ENCODE results near the gene ACIN1.
"Not testable (repeated sequence)": the region's sequence is repeated elsewhere in the genome, so short reads cannot be mapped to it uniquely, and the experiment has no call there.

Gene ACIN1

DNA sequence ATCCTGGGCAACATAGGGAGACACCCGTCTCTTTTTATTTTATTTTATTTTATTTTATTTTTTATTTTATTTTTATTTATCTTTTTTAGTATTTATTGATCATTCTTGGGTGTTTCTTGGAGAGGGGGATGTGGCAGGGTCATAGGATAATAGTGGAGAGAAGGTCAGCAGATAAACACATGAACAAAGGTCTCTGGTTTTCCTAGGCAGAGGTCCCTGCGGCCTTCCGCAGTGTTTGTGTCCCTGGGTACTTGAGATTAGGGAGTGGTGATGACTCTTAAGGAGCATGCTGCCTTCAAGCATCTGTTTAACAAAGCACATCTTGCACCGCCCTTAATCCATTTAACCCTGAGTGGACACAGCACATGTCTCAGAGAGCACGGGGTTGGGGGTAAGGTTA, 12.7 kb upstream of the ACIN1 start:
- not testable (repeated sequence) for DNase-seq (ENCODE audit: low spot score); FAIRE-seq

- FAIRE-seq, result no peak
- DNase-seq (ENCODE audit: low spot score), result no peak
These were observed 11.8 kb upstream of the ACIN1 start for GRCh38 chr14:23106747-23107045.

GRCh38 chr14:23105348-23105824, 10.4 kb upstream of the ACIN1 start:
- DNase-seq (ENCODE audit: low spot score) (no peak), FAIRE-seq (no peak)

- DNase-seq (ENCODE audit: low spot score), result no peak
- FAIRE-seq, result no peak
These were observed 9.8 kb upstream of the ACIN1 start, which contains the start of gene CIROP for GRCh38 chr14:23104591-23105347. Gene CIROP (minus strand): TSS chr14:23104989. CDS start chr14:23104920, 69 bp downstream.

GRCh38 chr14:23104070-23104590, 9.2 kb upstream of the ACIN1 start:
- FAIRE-seq, result no peak
- DNase-seq (ENCODE audit: low spot score), result no peak

- no peak for FAIRE-seq
- DNase-seq (ENCODE audit: low spot score), result no peak
These were observed 8.6 kb upstream of the ACIN1 start for GRCh38 chr14:23103581-23103980.

GRCh38 chr14:23102801-23103200, 7.9 kb upstream of the ACIN1 start:
- no peak for DNase-seq (ENCODE audit: low spot score)
- FAIRE-seq, result no peak

DNA sequence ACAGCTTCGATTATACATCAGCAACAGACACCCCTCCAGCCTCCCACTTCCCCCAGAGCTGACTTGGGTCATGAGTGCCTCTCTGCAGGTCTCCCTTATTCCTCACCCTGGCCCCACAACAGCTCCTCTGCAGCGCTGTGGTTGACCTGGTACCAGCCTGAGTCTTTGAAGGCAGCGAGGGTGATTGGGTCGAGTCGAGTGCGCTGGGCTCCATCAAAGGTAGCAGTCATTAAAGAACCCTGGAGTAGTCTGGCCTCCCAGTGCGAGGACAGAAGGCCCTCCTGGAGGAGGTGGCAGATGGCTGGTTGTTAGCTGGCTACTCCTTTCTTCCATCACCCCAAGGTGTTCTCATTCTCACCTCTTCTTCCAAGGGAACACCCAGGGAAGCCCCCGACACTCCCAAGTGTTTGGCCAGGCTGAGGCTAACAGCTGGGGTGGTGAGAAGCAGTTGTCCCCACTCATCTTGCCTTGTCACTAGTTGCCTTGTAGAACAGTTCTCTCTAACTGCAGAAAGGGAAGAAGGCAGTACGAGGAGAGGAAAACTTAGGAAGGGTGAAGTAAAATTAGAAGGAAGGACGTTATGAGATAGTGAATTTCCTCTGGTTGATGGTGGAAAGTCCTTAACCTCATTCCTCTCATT, 7.2 kb upstream of the ACIN1 start:
- FAIRE-seq, result no peak

GRCh38 chr14:23101213-23101970, 6.5 kb upstream of the ACIN1 start:
- DNase-seq (ENCODE audit: low spot score) (no peak), FAIRE-seq (no peak)

More for the DNA sequence above, 7.2 kb upstream of the ACIN1 start:
- no peak for DNase-seq (ENCODE audit: low spot score)

DNA sequence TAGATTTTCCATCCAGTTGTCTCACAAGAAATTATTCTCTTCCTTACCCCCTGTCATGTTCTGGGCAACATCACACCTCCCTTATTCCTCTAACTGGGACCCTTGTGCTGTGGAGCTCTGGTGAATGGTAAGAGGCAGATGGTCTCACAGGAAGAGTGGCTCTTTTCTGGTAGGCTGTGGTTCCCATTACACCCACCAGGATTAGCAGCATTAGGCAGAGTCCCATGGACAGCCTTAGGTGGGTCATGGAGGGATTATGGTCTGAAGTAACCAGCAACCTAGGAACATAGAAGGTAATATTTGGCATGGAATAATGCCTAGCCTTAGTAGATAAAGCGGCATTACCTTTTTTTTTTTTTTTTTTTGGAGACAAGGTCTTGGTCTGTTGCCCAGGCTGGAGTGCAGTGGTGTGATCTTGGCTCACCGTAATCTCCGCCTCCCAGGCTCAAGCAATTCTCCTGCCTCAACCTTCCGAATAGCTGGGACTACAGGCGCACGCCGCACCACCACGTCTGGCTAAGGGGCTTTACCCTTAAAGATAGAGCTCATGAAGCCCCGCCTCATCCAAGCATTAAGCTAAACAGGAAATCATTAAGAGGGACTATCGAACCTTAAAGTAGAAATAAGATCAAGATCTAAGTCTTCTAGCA, 4.4 kb upstream of the ACIN1 start:
- DNase-seq (ENCODE audit: low spot score) (no peak), FAIRE-seq (no peak)

DNA sequence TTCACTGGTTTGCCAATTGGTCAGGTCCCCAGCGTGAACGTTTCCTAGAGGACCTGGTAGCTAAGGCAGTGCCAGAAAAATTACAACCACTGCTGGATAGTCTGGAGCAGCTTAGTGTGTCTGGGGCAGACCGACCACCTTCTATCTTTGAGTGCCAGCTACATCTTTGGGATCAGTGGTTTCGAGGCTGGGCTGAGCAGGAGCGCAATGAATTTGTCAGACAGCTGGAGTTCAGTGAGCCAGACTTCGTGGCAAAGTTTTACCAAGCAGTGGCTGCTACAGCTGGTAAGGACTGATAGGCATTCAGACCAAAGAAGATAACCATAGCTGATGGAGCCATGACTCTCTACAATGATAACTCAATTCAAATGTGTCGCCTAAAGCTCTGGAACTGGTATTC, 2.9 kb upstream of the ACIN1 start:
- no peak for FAIRE-seq

DNA sequence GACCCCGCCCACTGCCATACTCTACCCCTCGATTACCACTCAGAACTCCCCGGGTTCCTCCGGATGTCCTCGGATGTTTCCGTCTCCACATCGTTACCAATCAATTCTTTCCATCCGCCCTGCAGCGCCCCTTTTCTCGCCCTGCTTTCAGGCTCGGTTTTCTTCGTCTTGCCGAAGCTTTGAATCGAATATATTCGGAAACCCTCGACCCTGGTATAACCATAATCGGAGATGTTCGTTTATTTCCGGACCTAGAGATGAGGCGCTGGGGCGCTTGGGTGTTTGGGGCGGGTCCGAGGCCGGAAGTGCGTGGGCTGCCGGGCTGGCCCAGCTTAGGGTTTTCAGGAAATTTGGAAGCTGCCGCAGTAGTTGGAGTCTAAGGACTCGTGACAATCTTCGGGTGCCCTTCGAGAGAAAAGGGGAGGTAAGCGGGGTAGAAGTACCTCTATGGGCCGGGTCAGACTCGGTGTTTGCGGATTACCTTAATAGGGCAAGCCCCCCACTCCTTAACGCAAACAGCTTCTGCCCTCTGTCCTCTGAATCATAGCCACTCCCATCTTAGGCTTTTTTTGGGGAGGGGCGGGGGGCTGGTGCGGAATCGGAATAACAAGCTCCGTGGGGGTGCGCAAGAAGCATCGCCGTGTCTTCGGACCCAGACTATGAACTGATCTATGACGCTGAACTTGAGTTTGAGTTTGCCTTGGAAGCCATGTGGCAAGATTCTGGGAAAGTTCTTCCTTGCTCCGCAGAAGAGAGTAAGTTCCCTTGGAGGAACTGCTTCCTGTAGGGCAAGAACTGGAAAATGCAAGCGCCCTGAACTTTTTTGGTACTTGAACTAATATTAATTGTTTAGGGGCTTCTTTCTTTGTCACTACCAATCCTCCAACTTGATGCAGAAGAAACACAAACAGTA, 516 bp upstream of the ACIN1 start, which contains the start of gene C14orf119:
TSS of gene C14orf119 (plus strand) at position 310 of the 913 bp plus-strand sequence. CDS start 2,154 bp downstream, outside the sequence.
- FAIRE-seq (peak; percentile 91), DNase-seq (ENCODE audit: low spot score) (peak; percentile 93)

More for the DNA sequence above, 2.9 kb upstream of the ACIN1 start:
- no peak for DNase-seq (ENCODE audit: low spot score)

DNA sequence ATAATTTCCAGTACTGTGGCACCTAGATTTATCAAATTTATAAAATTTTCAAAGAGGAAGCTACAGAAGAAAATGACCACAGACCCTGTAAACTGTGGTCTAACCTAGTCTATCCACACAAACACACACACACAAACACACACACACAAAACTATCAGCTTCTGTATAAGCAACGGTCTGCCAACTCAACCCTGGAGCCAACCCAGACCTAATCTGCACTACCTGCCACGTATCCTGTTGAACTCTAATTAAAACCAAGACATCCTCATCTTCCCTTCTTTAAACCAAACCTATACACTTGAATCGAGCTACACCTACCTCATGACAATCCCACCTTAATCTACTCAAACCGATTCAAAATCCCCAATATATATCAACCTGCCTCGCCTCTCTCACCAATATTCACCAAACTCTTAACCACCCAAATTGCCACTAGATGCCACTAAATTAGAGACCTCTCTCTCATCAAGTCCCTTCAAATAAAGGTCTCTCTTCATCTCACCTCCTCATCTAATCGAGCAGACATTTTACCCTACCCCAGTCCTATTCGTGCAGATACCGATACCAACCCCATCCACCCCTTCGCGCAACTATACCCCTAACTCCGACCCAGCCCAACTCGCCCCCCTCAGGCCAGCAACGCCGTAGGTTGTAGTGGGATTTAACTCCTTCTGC, 808 bp downstream of the ACIN1 start:
- DNase-seq (ENCODE audit: low spot score), result no peak
- FAIRE-seq, result no peak

DNA sequence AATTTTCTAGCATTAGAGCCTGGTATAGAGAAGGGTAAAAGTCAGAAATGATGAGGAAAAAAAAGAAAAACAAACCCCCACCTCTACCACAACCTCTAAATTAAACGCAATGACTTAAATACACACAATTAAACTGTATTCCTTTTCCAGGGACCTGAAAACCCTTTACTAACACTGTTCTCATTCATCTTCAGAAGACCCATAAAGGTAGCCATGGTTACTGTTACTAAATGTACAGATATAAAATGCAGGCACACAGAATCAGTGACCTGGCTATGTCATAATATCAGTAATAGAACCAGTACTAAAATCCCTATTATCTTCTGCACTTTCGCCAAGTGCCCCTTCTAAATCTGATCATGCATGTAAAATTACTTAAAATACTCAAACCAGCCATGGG, 1.4 kb downstream of the ACIN1 start:
- FAIRE-seq (no peak), DNase-seq (ENCODE audit: low spot score) (no peak)

DNA sequence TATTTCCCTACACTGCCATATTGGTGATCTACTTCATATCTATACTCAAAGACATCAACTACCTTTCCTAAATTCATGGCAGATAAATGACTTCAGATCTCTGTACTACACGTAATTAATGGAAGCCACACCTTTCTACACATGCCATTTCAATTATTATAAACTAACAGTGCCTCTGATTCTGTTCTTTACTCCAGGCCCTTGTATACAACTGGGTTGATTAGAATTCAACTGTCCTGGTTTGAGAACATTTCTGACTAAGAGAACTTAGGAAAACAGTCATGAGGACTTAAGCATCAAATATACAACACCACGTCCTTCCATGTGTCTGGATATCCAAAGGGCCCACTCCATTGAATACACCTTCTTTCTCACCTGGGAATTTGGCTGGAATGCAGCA, 1.8 kb downstream of the ACIN1 start:
- FAIRE-seq, result no peak
- DNase-seq (ENCODE audit: low spot score), result no peak

DNA sequence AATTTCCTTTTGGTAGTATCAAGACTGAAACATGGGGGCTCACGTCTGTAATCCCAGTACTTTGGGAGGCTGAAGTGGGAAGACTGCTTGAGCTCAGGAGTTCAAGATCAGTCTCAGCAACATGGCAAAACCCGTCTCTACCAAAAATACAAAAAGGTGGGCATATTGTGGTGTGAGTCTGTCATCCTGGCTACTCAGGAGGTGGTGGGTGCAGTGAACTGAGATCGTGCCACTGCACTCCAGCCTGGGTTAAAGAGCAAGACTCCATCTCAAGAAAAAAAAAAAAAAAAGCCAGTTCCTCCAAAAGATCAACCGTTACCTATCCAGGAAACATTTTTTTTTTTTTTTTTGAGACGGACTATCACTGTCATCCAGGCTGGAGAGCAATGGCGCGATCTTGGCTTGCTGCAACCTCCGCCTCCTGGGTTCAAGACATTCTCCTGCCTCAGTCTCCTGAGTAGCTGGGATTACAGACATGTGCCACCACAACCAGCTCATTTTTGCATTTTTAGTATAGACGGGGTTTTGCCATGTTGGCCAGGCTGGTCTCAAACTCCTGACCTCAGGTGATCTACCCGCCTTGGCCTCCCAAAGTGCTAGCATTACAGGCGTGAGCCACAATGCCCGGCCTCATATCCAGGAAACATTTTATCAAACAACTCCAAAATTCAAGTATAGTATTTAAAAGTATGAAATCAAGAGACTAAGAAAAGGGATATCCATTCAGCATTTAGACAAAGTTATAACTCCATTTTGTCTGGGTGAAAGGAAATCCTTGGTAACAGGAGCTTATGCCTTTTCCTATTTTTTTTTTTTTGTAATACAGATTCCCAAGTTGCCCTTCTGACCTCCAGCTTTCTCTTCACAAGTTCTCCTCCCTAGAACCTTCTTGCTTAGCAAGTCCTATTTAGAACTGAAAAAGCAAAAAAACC, 3.4 kb downstream of the ACIN1 start:
- no peak for DNase-seq (ENCODE audit: low spot score)
- FAIRE-seq, result no peak

GRCh38 chr14:23090254-23090636, 4.7 kb downstream of the ACIN1 start:
- no peak for FAIRE-seq
- no peak for DNase-seq (ENCODE audit: low spot score)

DNA sequence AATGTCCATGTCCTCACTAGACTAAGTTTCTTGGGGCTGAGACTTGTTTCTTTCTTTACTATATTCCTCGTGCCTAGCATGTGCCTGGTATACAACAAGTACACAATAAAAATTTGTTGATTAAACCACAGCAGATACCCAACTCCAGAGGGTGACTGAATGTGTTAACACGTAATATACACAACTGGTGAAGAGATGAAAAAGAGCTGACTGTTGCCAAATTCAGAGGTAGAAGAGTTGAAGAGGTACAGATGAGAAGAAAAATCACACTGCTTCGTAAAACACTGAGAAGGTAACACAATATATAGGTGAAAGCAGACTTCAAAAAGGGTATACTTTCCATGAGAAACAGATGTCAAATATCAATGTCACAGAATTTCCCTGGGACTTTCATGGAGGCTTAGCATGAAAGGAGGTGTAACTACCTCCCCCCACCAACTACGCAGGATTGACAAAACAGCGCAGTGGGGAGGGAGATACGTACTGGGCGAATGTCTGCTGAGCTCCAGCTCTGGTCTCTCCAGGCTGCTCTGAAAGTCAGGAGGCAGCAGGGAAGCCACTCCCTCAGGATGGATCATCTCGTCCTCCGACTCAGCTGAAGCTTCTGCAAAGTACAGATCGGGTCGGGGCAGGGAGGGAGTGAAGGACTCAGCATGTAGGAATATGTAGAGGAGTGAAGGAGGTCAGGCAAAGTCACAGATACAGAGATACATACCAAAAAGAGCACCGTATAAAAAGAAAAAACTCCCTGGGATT, 5.3 kb downstream of the ACIN1 start:
- FAIRE-seq, result no peak
- DNase-seq (ENCODE audit: low spot score), result no peak

Data from RCC 7860 (cell line).